Nephron progenitor cell (in vitro differentiated cells): Measurements from ENCODE around the gene CDK5RAP3.
"Not testable (repeated sequence)": the region's sequence is repeated elsewhere in the genome, so short reads cannot be mapped to it uniquely, and the experiment has no call there.

Experiments
- DNase-seq: peaks from one replicate; pipeline ENCODE4 v3.0.0; 2021
- H3K27ac Mint-ChIP-seq: 2 replicates; pipeline ENCODE4 v1.8.0; 2021; ENCODE audit warnings: mild to moderate bottlenecking, moderate library complexity, mixed read lengths
- H3K27me3 Mint-ChIP-seq: 2 replicates; pipeline ENCODE4 v1.8.0; 2021; ENCODE audit warnings: mild to moderate bottlenecking, low read depth, mixed read lengths; ENCODE audit not compliant: poor library complexity
- H3K36me3 Mint-ChIP-seq: 2 replicates; pipeline ENCODE4 v1.8.0; 2021; ENCODE audit warnings: low read depth, mixed read lengths
- H3K4me1 Mint-ChIP-seq: 2 replicates; pipeline ENCODE4 v1.8.0; 2021; ENCODE audit warnings: mixed read lengths
- H3K4me3 Mint-ChIP-seq: 2 replicates; pipeline ENCODE4 v1.8.0; 2021; ENCODE audit warnings: mild to moderate bottlenecking, moderate library complexity, mixed read lengths
- H3K9me3 Mint-ChIP-seq: 2 replicates; pipeline ENCODE4 v1.8.0; 2021; ENCODE audit warnings: mild to moderate bottlenecking, moderate library complexity, mixed read lengths
- CTCF ChIP-seq: fragments of 200-600 bp; sonication (generic); IDR thresholded peaks from 2 replicates; pipeline ENCODE4 v1.5.0; 2021; ENCODE audit warnings: antibody characterized with exemption

Gene CDK5RAP3

GRCh38 chr17:47995241-47995935 lies 24.5 kb downstream of the CDK5RAP3 start:
- no peaks in the 10 kb centered on the region for H3K9me3 Mint-ChIP-seq
- H3K36me3 Mint-ChIP-seq: no peaks in the 10 kb centered on the region
- peaks cover 17% of the 10 kb centered on the region for H3K27me3 Mint-ChIP-seq
- DNase-seq: peak; percentile 70
- no peak for TF ChIP-seq CTCF
- H3K4me3 Mint-ChIP-seq: peak overlapping the region; percentile 20
- peak overlapping the region; percentile 97 for H3K27ac Mint-ChIP-seq
- peaks cover 85% of the 10 kb centered on the region for H3K4me1 Mint-ChIP-seq

- Mint-ChIP-seq H3K27ac (peak overlapping the region; percentile 97), H3K36me3 (no peaks in the 10 kb centered on the region), H3K4me3 (peak overlapping the region; percentile 58), H3K9me3 (no peaks in the 10 kb centered on the region), H3K27me3 (peaks cover 17% of the 10 kb centered on the region), H3K4me1 (peaks cover 78% of the 10 kb centered on the region)
- peak; percentile 74 for DNase-seq
- TF ChIP-seq CTCF: no peak
Observed at GRCh38 chr17:47996201-47996600, 25.3 kb downstream of the CDK5RAP3 start.

- no peak for DNase-seq
- Mint-ChIP-seq H3K36me3 (no peaks in the 10 kb centered on the region), H3K27ac (no peak overlapping the region), H3K27me3 (peaks cover 17% of the 10 kb centered on the region), H3K4me3 (no peak overlapping the region), H3K4me1 (peaks cover 75% of the 10 kb centered on the region), H3K9me3 (no peaks in the 10 kb centered on the region)
- no peak for TF ChIP-seq CTCF
Observed at GRCh38 chr17:47997586-47997985, 26.7 kb downstream of the CDK5RAP3 start.

GRCh38 chr17:47998044-47998443 lies 27.1 kb downstream of the CDK5RAP3 start:
- Mint-ChIP-seq H3K36me3 (no peaks in the 10 kb centered on the region), H3K27ac (no peak overlapping the region), H3K9me3 (no peaks in the 10 kb centered on the region), H3K4me1 (peaks cover 75% of the 10 kb centered on the region), H3K27me3 (peaks cover 17% of the 10 kb centered on the region), H3K4me3 (no peak overlapping the region)
- no peak for DNase-seq
- no peak for TF ChIP-seq CTCF

GRCh38 chr17:47999582-47999981 lies 28.7 kb downstream of the CDK5RAP3 start:
- Mint-ChIP-seq H3K4me3 (peak overlapping the region; percentile 24), H3K4me1 (peaks cover 75% of the 10 kb centered on the region), H3K27me3 (peaks cover 14% of the 10 kb centered on the region), H3K9me3 (no peaks in the 10 kb centered on the region), H3K27ac (no peak overlapping the region), H3K36me3 (no peaks in the 10 kb centered on the region)
- no peak for TF ChIP-seq CTCF
- DNase-seq: no peak

DNA sequence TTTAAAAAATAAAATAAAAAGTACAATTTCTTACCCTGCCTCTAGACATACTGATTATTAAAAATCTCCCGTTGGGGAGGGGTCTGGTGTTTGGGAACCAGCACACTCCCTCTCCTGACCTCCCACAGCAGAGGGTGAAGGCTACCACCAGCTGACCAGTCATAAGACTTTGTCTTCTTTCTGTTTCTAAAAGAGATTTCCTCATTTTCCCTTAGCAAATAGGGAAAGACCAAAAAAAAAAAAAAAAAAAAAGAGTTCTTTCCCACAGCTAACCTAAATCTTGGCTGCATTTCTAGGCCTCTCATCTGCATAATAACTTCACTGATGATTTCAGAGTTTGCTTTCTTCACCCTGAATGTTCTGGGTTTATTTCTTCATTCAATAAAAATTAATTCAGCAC lies 30.3 kb downstream of the CDK5RAP3 start:
- no peaks in the 10 kb centered on the region for H3K36me3 Mint-ChIP-seq
- no peak for DNase-seq
- H3K27ac Mint-ChIP-seq: no peak overlapping the region
- H3K9me3 Mint-ChIP-seq: no peaks in the 10 kb centered on the region
- no peak overlapping the region for H3K4me3 Mint-ChIP-seq
- peaks cover 75% of the 10 kb centered on the region for H3K4me1 Mint-ChIP-seq
- no peak for TF ChIP-seq CTCF
- peaks cover 14% of the 10 kb centered on the region for H3K27me3 Mint-ChIP-seq

DNA sequence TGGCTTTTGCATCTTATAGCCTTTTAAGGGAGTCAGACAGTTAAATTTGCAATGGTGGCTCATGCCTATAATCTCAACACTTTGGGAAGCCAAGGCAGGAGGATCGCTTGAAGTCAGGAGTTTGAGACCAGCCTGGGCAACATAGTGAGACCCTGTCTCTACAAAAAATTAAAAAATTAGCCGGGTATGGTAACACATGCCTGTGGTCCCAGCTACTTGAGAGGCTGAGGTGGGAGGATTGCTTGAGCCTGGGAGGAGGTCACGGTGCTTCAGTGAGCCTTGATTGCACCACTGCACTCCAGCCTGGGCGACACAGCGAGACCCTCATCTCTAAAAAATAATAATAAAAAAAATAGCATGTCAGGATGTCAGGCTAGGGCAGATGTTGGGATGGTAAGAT lies 30.7 kb downstream of the CDK5RAP3 start:
- not testable (repeated sequence) for H3K27ac Mint-ChIP-seq, DNase-seq, H3K36me3 Mint-ChIP-seq, H3K9me3 Mint-ChIP-seq, H3K4me3 Mint-ChIP-seq, H3K27me3 Mint-ChIP-seq
- H3K4me1 Mint-ChIP-seq: peaks cover 74% of the 10 kb centered on the region
